ENCODE measurements around the gene KIF16B. TPM values are rescaled to one million over a fixed set of nuclear protein-coding genes. Genes with fewer than 3 reads are reported as not detected.

Gene KIF16B
- total and polyA plus RNA-seq, 10 of the 15 experiments (the other 5 are each of a cell fraction or from before 2014, with no cell fraction given): 0.21 to 5.2 (median 3.0) TPM

GRCh38 chr20:16412906-16413305, 160.3 kb downstream of the KIF16B start:
- Histone ChIP-seq H3K79me2 (ENCODE audit: control insufficient read depth, insufficient read depth, low read length) (no peaks in the 10 kb centered on the region), H3K27me3 (replicated peaks in 1 of 2; ENCODE audit: control insufficient read depth in 2 of 2, insufficient read depth in 2 of 2, low read length in 1 of 2) (no peaks in the 10 kb centered on the region), H3K4me2 (ENCODE audit: control insufficient read depth, insufficient read depth) (no peak overlapping the region), H3K27ac (ENCODE audit: control insufficient read depth, insufficient read depth) (no peak overlapping the region), H2AFZ (ENCODE audit: control insufficient read depth, low read depth, low read length) (no peak overlapping the region), H3K4me3 (no peak overlapping the region), H3K4me1 (ENCODE audit: control insufficient read depth, insufficient read depth, low read length) (no peaks in the 10 kb centered on the region), H3K9ac (ENCODE audit: control insufficient read depth, insufficient read depth, low read length) (no peak overlapping the region), H4K20me1 (ENCODE audit: control insufficient read depth, insufficient read depth) (no peaks in the 10 kb centered on the region), H3K9me3 (replicated peaks; ENCODE audit: control insufficient read depth, insufficient read depth, low read length) (no peaks in the 10 kb centered on the region; the same call in 2 of the 3 replicates), H3K36me3 (ENCODE audit: control insufficient read depth in 2 of 2, insufficient read depth in 2 of 2, low read length in 1 of 2) (no peaks in the 10 kb centered on the region)
- no peak for ATAC-seq
- WGBS (ENCODE audit: insufficient coverage, insufficient replicate concordance, low lambda C conversion rate, missing lambda C conversion rate): 70% methylated on average over 1 of the region's 1 CpG
- FAIRE-seq: no peak
- in situ Hi-C loops (cut with MboI) (no loop called here), intact Hi-C loops (cut with micrococcal nuclease; ENCODE audit: unreplicated experiment) (no loop called here)
- no peak for DNase-seq (ENCODE audit: low read depth, low spot score)
- TF ChIP-seq NR2F1 (conservative IDR thresholded peaks at IDR 0.05): no peak
- TF ChIP-seq ZNF592 (IDR thresholded peaks at IDR 0.05): no peak
- TF ChIP-seq KLF5 (IDR thresholded peaks at IDR 0.05; ENCODE audit: partially characterized antibody): no peak
- no peak for TF ChIP-seq NFIC (IDR thresholded peaks at IDR 0.05; ENCODE audit: low read depth, low read length)
- no peak for TF ChIP-seq ATF2 (IDR thresholded peaks at IDR 0.05; ENCODE audit: low read length)
- no peak for TF ChIP-seq EGR1 (IDR thresholded peaks at IDR 0.05; ENCODE audit: borderline replicate concordance in 1 of 2, low read depth in 2 of 2, low read length in 2 of 2)
- BruUV-seq (replicated peaks): no TSS peak
- ChIA-PET SMC1A (ENCODE audit: uncharacterized antibody, unreplicated experiment) (no interaction called here), RAD21 (ENCODE audit: unreplicated experiment) (no interaction called here), POLR2A (no interaction called here), CTCF (no interaction called here)

All from GM12878 (cell line).